Stomach (tissue), 4 donors: ENCODE data around the gene SPRED3.

Experiments used
- POLR2A ChIP-seq, 4 donors: fragments of 450-650 bp; IDR thresholded peaks; one replicate each; pipeline ENCODE4 v1.6.1; 2016; ENCODE audit warnings: antibody characterized with exemption in 4 of 4, control low read depth in 2 of 4, mild to moderate bottlenecking in 1 of 4, moderate library complexity in 1 of 4
- POLR2AphosphoS5 ChIP-seq, 3 donors: sonication (generic); formaldehyde crosslinking; IDR thresholded peaks; one replicate each; pipeline ENCODE4 v1.6.1; 2016; ENCODE audit warnings: antibody characterized with exemption in 3 of 3
- TF ChIP-seq, protein P1 (sequence below), 7 experiments: fragments of 450-650 bp in 4 of 7; fragments of 200-600 bp in 3 of 7; sonication (generic) in 3 of 7; IDR thresholded peaks; one replicate each; pipeline ENCODE4 v1.5.1; 2016 to 2019; ENCODE audit warnings: antibody characterized with exemption in 7 of 7, control low read depth in 2 of 7, mild to moderate bottlenecking in 1 of 7

DNA sequence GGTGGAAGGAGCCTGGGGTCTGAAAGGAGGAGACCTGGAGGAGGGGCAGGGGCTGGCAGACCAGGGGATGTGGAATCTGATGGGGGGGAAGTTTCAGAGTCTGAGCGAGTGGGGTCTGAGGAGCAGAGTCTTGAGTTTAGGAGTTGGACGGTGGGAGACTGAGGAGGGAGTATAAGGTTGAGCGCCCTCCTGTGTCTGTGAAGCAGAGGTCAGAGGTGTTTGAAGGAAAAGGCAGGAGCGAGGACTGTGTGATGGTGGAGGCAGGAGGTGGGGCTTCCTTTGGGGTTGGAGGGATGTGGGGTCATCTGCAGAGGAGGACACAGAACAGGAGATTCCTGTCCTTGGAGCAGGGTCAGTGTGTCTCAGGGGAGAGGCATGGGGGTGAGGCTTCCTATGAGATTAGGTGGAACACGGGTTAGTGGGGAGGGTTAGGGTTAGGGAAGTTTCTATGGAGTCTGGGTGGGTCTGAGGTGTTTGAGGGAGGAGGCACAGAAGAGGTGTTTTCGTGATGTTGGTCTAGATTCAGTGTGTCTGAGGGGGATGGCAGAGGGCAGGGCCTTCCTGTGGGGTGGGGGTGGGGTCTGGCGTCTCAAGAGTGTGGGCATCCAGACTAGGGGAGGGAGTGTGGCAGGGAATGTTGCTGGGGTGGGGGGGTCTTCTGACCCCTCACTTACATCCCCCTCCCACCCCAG lies 53.3 kb downstream of the SPRED3 start:
- TF ChIP-seq, protein P1, sequence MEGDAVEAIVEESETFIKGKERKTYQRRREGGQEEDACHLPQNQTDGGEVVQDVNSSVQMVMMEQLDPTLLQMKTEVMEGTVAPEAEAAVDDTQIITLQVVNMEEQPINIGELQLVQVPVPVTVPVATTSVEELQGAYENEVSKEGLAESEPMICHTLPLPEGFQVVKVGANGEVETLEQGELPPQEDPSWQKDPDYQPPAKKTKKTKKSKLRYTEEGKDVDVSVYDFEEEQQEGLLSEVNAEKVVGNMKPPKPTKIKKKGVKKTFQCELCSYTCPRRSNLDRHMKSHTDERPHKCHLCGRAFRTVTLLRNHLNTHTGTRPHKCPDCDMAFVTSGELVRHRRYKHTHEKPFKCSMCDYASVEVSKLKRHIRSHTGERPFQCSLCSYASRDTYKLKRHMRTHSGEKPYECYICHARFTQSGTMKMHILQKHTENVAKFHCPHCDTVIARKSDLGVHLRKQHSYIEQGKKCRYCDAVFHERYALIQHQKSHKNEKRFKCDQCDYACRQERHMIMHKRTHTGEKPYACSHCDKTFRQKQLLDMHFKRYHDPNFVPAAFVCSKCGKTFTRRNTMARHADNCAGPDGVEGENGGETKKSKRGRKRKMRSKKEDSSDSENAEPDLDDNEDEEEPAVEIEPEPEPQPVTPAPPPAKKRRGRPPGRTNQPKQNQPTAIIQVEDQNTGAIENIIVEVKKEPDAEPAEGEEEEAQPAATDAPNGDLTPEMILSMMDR (IDR thresholded peaks at IDR 0.05), result no peak
- no peak for TF ChIP-seq POLR2A (IDR thresholded peaks at IDR 0.05)
- TF ChIP-seq POLR2AphosphoS5 (IDR thresholded peaks at IDR 0.05), result no peak
